Astrocyte of the cerebellum (primary cell): ENCODE measurements around the gene ELMOD3.
"Not testable (repeated sequence)": the region's sequence is repeated elsewhere in the genome, so short reads cannot be mapped to it uniquely, and the experiment has no call there.

Experiments used
- DNase-seq: peaks from one replicate; pipeline ENCODE4 v3.0.0-alpha.2; 2011; ENCODE audit warnings: low read depth
- H3K4me3 ChIP-seq: 2 replicates; pipeline ENCODE4 v1.5.1; 2011; ENCODE audit warnings: mild to moderate bottlenecking, low read depth, low read length, moderate library complexity
- CTCF ChIP-seq: IDR thresholded peaks from 2 replicates; pipeline ENCODE4 v1.5.1; 2012; ENCODE audit warnings: low read length, low read depth, moderate library complexity, mild to moderate bottlenecking; ENCODE audit errors: missing control alignments
- in situ Hi-C: cut with HindIII; loops from 2 replicates; pipeline ENCODE4 v1.10.0; 2017; ENCODE audit warnings: low sequenced_read_pairs

The ELMOD3 gene

DNA sequence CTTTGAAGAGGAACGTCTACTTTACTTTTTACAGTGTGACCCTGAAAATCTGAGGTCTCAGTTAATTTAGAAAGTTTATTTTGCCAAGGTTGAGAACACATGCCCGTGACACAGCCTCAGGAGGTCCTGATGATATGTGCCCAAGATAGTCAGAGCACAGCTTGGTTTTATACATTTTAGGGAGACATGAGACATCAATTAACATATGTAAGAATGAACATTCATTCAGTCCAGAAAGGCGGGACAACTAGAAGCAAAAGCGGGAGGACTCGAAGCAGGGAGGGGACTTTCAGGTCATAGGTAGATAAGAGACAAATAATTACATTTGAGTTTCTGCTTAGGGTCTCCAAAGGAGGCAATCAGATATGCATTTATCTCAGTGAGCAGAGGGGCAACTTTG is 23.7 kb downstream of the ELMOD3 start:
- H3K4me3 ChIP-seq, result no peak overlapping the region
- DNase-seq, result no peak

GRCh38 chr2:85380048-85380447 is 25.5 kb downstream of the ELMOD3 start:
- TF ChIP-seq CTCF, result no peak
- no peak for DNase-seq
- no peak overlapping the region for H3K4me3 ChIP-seq
- in situ Hi-C loops, result no loop called here

More for the DNA sequence above, 23.7 kb downstream of the ELMOD3 start:
- in situ Hi-C loops, result no loop called here
- no peak for TF ChIP-seq CTCF

- H3K4me3 ChIP-seq, DNase-seq, in situ Hi-C loops: not testable (repeated sequence)
Measured at GRCh38 chr2:85383151-85383550, 28.6 kb downstream of the ELMOD3 start.

DNA sequence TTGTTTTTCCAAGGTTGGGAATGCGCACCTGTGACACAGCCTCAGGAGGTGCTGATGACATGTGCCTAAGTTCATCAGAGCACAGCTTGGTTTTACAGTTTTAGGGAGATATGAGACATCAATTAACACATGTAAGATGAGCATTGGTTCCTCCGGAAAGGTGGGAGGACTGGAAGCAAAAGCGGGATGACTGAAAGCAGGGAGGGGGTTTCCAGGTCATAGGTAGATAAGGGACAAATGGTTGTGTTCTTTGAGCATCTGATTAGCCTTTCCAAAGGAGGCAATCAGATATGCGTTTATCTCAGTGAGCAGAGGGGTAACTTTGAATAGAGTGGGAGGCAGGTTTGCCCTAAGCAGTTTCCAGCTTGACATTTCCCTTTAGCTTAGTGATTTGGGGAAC is 29.3 kb downstream of the ELMOD3 start:
- in situ Hi-C loops, result no loop called here
- no peak for TF ChIP-seq CTCF
- no peak for DNase-seq
- H3K4me3 ChIP-seq, result no peak overlapping the region

GRCh38 chr2:85385746-85386145 is 31.2 kb downstream of the ELMOD3 start:
- DNase-seq, result no peak
- no peak overlapping the region for H3K4me3 ChIP-seq
- TF ChIP-seq CTCF, result no peak
- in situ Hi-C loops, result no loop called here

- in situ Hi-C loops, result no loop called here
- TF ChIP-seq CTCF, result no peak
- H3K4me3 ChIP-seq, result no peak overlapping the region
- DNase-seq, result no peak
Measured at GRCh38 chr2:85387754-85388153, 33.2 kb downstream of the ELMOD3 start.

DNA sequence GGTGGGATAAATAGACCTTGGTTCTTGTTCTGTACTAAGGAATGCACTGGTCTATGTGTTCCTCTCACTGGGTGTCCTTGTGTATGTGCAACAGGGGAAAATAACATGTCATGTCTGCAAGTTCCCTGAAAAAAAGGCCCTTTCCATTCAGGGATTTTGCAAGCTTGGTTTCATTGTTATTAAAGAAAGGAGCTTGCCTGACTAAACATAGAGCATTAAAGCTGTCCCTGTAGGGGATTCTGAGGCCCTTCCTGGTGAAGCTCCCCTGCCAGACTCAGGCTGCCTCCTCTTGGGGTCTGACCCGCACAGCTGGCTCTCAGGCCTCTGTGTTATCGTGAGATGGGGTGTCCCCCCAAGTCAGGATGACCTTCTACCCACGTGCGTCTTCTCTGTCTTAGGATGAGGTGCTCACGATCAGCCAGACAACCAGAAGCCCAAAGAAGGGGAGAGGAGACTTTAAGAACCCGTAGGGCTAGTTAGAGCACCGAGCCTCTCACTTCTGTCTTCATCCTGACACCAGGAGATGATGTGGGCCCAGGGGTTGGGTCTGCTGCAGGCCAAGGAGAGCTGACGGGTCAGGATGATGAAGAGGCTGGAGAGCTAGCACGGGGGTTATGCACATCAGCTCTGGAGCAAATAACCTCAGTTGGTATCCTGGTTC is 34.4 kb downstream of the ELMOD3 start:
- TF ChIP-seq CTCF, result no peak
- H3K4me3 ChIP-seq, result no peak overlapping the region
- in situ Hi-C loops, result no loop called here
- DNase-seq, result no peak
